Stimulated activated CD4-positive, alpha-beta T cell treated with anti-CD3 and anti-CD28 coated beads, Interleukin-4, amount 100 ng/mL, for 1 hour (primary cell): ENCODE measurements around the gene TKT.

Source experiments
- DNase-seq: peaks from one replicate; pipeline ENCODE4 v3.0.0-alpha.2; 2020

The TKT gene

GRCh38 chr3:53239800-53240199 lies 16.0 kb downstream of the TKT start:
- no peak for DNase-seq

DNA sequence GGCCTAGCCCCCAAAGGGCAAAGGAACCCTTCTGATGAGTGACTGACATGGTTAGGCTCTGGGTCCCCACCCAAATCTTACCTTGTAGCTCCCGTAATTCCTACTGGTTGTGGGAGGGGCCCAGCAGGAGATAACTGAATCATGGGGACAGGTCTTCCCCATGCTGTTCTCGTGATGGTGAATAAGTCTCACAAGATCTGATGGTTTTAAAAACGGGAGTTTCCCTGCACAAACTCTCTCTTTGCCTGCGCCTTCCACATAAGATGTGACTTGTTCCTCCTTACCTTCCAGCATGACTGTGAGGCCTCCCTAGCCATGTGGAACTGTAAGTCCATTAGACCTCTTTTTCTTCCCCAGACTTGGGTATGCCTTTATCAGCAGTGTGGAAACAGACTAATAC lies 16.9 kb downstream of the TKT start:
- no peak for DNase-seq

GRCh38 chr3:53238051-53238850 lies 17.6 kb downstream of the TKT start:
- no peak for DNase-seq

- no peak for DNase-seq
These were observed 19.5 kb downstream of the TKT start for GRCh38 chr3:53236112-53236841.

GRCh38 chr3:53235545-53235944 lies 20.3 kb downstream of the TKT start:
- no peak for DNase-seq

- no peak for DNase-seq
These were observed 21.0 kb downstream of the TKT start for GRCh38 chr3:53234841-53235232.

- no peak for DNase-seq
These were observed 21.5 kb downstream of the TKT start for GRCh38 chr3:53234130-53234840.

GRCh38 chr3:53232641-53233377 lies 23.0 kb downstream of the TKT start:
- DNase-seq, result no peak

DNA sequence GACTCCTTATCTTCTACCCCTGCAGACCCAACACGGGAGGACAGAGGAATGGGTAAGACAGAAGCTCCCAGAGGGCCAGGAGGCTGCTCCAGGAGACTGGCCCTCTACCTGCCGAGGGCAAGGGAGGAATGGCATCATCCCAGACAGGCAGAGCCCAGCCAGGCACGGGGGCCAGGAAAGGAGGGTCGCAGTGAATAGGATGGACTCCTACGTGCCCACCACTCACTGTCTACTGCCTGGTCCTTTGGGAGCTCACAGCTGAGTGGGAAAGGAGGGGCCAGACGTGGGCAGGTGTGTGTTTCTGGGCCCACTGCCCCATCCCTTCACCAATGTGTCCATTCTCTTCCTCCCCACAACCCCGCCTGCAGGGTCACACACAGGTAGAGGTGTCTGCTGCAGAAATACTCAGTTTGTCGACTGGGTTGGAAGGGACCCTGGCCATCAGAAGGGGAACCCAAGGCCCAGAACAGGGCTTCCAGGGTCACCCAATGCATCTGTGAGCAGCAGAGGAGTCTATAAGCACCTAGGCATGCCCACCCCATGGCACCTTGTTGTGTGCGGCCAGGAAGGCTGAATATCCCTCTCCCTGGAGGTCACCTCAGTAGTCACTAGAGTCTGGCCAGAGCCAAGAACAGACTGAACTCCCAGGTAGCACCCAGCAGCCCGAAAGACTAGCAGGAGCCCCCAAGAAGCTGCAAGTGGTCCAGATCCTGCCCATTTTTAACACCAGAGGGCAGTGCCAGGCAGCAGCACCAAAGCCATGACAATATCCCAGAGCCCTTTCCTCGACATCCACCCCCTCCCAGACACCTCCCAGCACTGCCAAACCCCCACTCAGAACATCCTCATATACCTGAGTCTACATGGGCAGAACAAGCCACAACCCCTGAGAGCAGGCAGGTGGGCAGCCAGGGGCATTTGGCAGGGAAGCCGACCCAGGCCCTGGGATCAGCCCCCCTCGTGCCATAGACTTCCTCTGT lies 24.0 kb downstream of the TKT start:
- no peak for DNase-seq

GRCh38 chr3:53230789-53231188 lies 25.0 kb downstream of the TKT start:
- no peak for DNase-seq

- no peak for DNase-seq
These were observed 25.7 kb downstream of the TKT start for GRCh38 chr3:53230041-53230621.

DNA sequence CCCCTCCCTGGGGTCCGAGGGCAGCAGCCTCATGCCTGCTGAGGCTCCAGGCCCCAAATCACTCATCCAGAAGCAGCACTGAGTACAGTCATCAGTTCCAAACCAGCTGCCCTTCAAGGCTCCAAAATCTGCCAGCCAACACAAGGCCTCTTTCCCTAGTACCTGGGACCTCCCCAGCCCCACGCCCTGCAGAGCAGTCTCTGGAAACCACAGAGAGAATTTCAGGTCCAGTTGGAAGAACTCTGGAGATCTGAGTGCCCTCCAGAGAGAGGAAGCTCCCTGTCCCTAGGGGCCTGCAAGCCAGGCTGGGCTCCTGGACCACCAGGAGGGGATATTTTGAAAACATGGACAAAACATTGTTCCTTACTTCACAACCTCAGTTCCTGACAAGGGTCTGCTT lies 26.2 kb downstream of the TKT start:
- no peak for DNase-seq

- no peak for DNase-seq
These were observed 26.7 kb downstream of the TKT start for GRCh38 chr3:53229171-53229570.

- DNase-seq, result no peak
These were observed 27.6 kb downstream of the TKT start for GRCh38 chr3:53227993-53228885.

GRCh38 chr3:53226841-53227407 lies 28.9 kb downstream of the TKT start:
- no peak for DNase-seq

- DNase-seq, result no peak
These were observed 29.5 kb downstream of the TKT start for GRCh38 chr3:53226142-53226840.

DNA sequence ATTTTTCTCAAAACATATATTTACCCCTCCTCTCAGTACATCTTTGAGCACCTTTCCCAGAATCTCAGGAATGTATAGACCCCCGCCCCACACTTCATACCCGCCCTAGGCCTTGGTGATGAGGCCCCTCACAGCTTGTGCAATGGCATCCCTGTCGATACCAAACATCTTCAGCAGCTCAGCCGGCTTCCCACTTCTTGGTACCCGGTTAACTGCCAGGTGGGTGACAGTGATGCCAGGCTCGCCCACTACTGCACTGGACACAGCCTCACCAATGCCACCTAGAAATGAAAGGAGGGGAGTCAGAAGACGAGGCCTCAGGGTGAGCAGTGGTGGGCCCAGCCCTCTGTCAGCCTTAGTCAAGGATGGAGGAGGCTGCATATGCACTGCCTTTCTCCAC lies 30.2 kb downstream of the TKT start:
- no peak for DNase-seq

GRCh38 chr3:53225181-53225580 lies 30.6 kb downstream of the TKT start:
- DNase-seq, result no peak

DNA sequence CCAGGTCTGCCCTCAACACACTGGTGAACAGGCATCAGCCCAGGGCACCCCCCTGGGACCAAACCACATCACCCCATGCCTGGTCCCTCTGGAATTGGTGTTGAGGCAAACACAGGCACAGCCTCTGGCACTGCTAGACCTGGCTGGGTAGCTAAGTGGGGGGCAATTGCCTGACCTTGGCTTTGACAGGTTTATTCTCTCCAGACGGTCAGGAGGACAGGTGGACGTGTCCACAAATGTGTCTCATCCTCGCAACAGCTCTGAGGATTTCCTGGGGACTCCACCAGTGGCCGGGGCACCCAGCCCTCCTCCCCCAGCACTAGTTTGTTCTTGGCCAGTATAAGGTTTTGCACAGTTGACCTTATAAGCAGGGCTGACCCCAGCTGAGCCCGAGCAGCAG lies 31.3 kb downstream of the TKT start:
- DNase-seq, result no peak
